CD14-positive monocyte (primary cell): ENCODE results near the gene VSIG8. TPM values are rescaled to one million over a fixed set of nuclear protein-coding genes. Genes with fewer than 3 reads are reported as not detected.

Source experiments
- DNase-seq, 3 donors: peaks; one replicate each; pipeline ENCODE4 v3.0.0-alpha.2; 2011 to 2022
- H2AFZ ChIP-seq: 2 replicates; pipeline ENCODE4 v1.6.0; 2012; ENCODE audit warnings: mild to moderate bottlenecking, low read depth, low read length, inconsistent platforms; ENCODE audit not compliant: insufficient read depth, poor library complexity, severe bottlenecking
- H3K27ac ChIP-seq, 2 donors: 1 replicate in 1 of 2; 2 replicates in 1 of 2; pipeline ENCODE4 v1.5.1; 2012 to 2013; ENCODE audit warnings: low read length in 2 of 2, control low read depth in 1 of 2, inconsistent platforms in 1 of 2, low read depth in 1 of 2, mild to moderate bottlenecking in 1 of 2
- H3K27me3 ChIP-seq, 2 donors: one replicate each; pipeline versions ENCODE4 v1.6.0 to v1.6.1; 2011 to 2013; ENCODE audit warnings: low read length in 2 of 2; ENCODE audit not compliant: control insufficient read depth in 2 of 2, insufficient read depth in 2 of 2
- H3K36me3 ChIP-seq, 2 donors: replicated peaks in 1 of 2; 1 replicate in 1 of 2; 2 replicates in 1 of 2; pipeline versions ENCODE4 v1.5.1 to v1.6.1; 2012 to 2013; ENCODE audit warnings: low read length in 2 of 2, control low read depth in 1 of 2, inconsistent platforms in 1 of 2, mild to moderate bottlenecking in 1 of 2; ENCODE audit not compliant: insufficient read depth in 2 of 2, control insufficient read depth in 1 of 2
- H3K4me1 ChIP-seq, 2 donors: 1 replicate in 1 of 2; 2 replicates in 1 of 2; pipeline versions ENCODE4 v1.5.1 to v1.6.1; 2012 to 2013; ENCODE audit warnings: low read length in 2 of 2, control low read depth in 1 of 2, inconsistent platforms in 1 of 2, mild to moderate bottlenecking in 1 of 2, moderate library complexity in 1 of 2; ENCODE audit not compliant: insufficient read depth in 2 of 2, control insufficient read depth in 1 of 2
- H3K4me2 ChIP-seq: replicated peaks from 2 replicates; pipeline ENCODE3; 2012; ENCODE audit warnings: low read length, moderate library complexity, mild to moderate bottlenecking; ENCODE audit not compliant: poor library complexity, severe bottlenecking; ENCODE audit errors: extremely low read depth
- H3K4me3 ChIP-seq, 3 experiments: fragments of 200-600 bp in 1 of 3; sonication (generic) in 1 of 3; replicated peaks in 1 of 3; 1 replicate in 2 of 3; 2 replicates in 1 of 3; pipeline ENCODE4 v1.5.1; 2011 to 2013; ENCODE audit warnings: low read length in 3 of 3, mild to moderate bottlenecking in 3 of 3, control low read depth in 2 of 3, low read depth in 2 of 3, inconsistent platforms in 1 of 3, moderate library complexity in 1 of 3
- H3K79me2 ChIP-seq: 2 replicates; pipeline ENCODE4 v1.6.0; 2012; ENCODE audit warnings: mild to moderate bottlenecking, control low read depth, inconsistent platforms, low read length, moderate library complexity; ENCODE audit not compliant: insufficient read depth
- H3K9ac ChIP-seq: 2 replicates; pipeline ENCODE4 v1.6.0; 2017; ENCODE audit warnings: low read length, mild to moderate bottlenecking; ENCODE audit not compliant: insufficient read depth, poor library complexity, severe bottlenecking
- H3K9me3 ChIP-seq, 2 donors: replicated peaks in 1 of 2; 1 replicate in 1 of 2; 2 replicates in 1 of 2; pipeline versions ENCODE4 v1.5.1 to v1.6.1; 2012 to 2013; ENCODE audit warnings: low read length in 2 of 2, control low read depth in 1 of 2; ENCODE audit not compliant: control insufficient read depth in 1 of 2, insufficient read depth in 1 of 2
- H4K20me1 ChIP-seq: 2 replicates; pipeline ENCODE4 v1.6.0; 2012; ENCODE audit warnings: mild to moderate bottlenecking, low read length, control low read depth, moderate library complexity; ENCODE audit not compliant: insufficient read depth
- H3K27ac Mint-ChIP-seq, 7 donors: one replicate each; pipeline ENCODE4 v1.8.0; 2020; ENCODE audit warnings: mild to moderate bottlenecking in 7 of 7, mixed read lengths in 7 of 7, moderate library complexity in 6 of 7, inconsistent platforms in 2 of 7
- H3K27me3 Mint-ChIP-seq, 3 donors: one replicate each; pipeline ENCODE4 v1.8.0; 2021 to 2022; ENCODE audit warnings: low read depth in 3 of 3, mild to moderate bottlenecking in 3 of 3, mixed read lengths in 3 of 3, moderate library complexity in 3 of 3, inconsistent platforms in 1 of 3
- H3K36me3 Mint-ChIP-seq, 2 donors: one replicate each; pipeline ENCODE4 v1.8.0; 2020; ENCODE audit warnings: mixed read lengths in 2 of 2, inconsistent platforms in 1 of 2, mild to moderate bottlenecking in 1 of 2
- H3K4me1 Mint-ChIP-seq: one replicate; pipeline ENCODE4 v1.8.0; 2020; ENCODE audit warnings: mild to moderate bottlenecking, mixed read lengths
- H3K4me3 Mint-ChIP-seq, 2 donors: one replicate each; pipeline ENCODE4 v1.8.0; 2020; ENCODE audit warnings: mild to moderate bottlenecking in 2 of 2, mixed read lengths in 2 of 2, moderate library complexity in 1 of 2
- H3K9me3 Mint-ChIP-seq, 7 donors: one replicate each; pipeline ENCODE4 v1.8.0; 2020 to 2022; ENCODE audit warnings: mixed read lengths in 7 of 7, mild to moderate bottlenecking in 6 of 7, moderate library complexity in 6 of 7, inconsistent platforms in 2 of 7
- CTCF ChIP-seq: fragments of 200-600 bp; IDR thresholded peaks from one replicate; pipeline ENCODE4 v1.8.0; 2022; ENCODE audit warnings: antibody characterized with exemption, mild to moderate bottlenecking
- WGBS: methylation state at CpG from one replicate; pipeline ENCODE4 v1.1.5; 2013; ENCODE audit warnings: missing lambda C conversion rate; ENCODE audit not compliant: insufficient coverage; 5-methylcytosine and 5-hydroxymethylcytosine counted together
- intact Hi-C, 2 donors: fragments of 100-400 bp; cut with micrococcal nuclease; formaldehyde crosslinking; loops; one replicate each; pipeline versions ENCODE4 v1.15.0 to v1.15.1; 2023
- polyA plus RNA-seq, 3 donors: library from polyadenylated mRNA; depleted of rRNA in 1 of 3; unstranded in 2 of 3; stranded (reverse) in 1 of 3; fragments of 300-500 nt in 2 of 3; fragments of >200 nt in 1 of 3; fragmentation: Illumina TruSeq in 2 of 3; gene quantifications; 1 replicate in 2 of 3; 2 replicates in 1 of 3; pipeline ENCODE4 v1.2.3, GENCODE V29; 2012 to 2021

The VSIG8 gene
- polyA plus RNA-seq, 3 donors, result 0.04 TPM; not detected in 2

GRCh38 chr1:159880430-159880829, 18.0 kb upstream of the VSIG8 start:
- Histone ChIP-seq H2AFZ (no peak overlapping the region), H3K4me2 (peak overlapping the region; percentile 48), H3K4me3 (peak overlapping the region in 1 of 3 experiments; percentile 35), H3K4me1 (peaks cover 44 to 45% of the 10 kb centered on the region in 2 donors), H3K79me2 (no peaks in the 10 kb centered on the region), H3K9ac (no peak overlapping the region), H4K20me1 (no peaks in the 10 kb centered on the region), H3K27ac (peak overlapping the region in 1 of 2 donors; percentile 73), H3K36me3 (no peaks in the 10 kb centered on the region), H3K9me3 (no peaks in the 10 kb centered on the region), H3K27me3 (no peaks in the 10 kb centered on the region)
- DNase-seq, result peak in 2 of 3 donors; percentile 32 to 37
- H3K9me3 Mint-ChIP-seq, result no peaks in the 10 kb centered on the region
- peaks cover 0 to 6% (median 0%) of the 10 kb centered on the region in 3 donors for H3K27me3 Mint-ChIP-seq
- 33% methylated on average over 3 of the region's 3 CpGs for WGBS
- H3K4me1 Mint-ChIP-seq, result peaks cover 2% of the 10 kb centered on the region
- H3K27ac Mint-ChIP-seq, result no peak overlapping the region
- intact Hi-C loops, result no loop called here
- no peak for TF ChIP-seq CTCF
- H3K4me3 Mint-ChIP-seq, result no peak overlapping the region
- no peaks in the 10 kb centered on the region for H3K36me3 Mint-ChIP-seq

GRCh38 chr1:159879977-159880376, 17.5 kb upstream of the VSIG8 start:
- Histone ChIP-seq H4K20me1 (no peaks in the 10 kb centered on the region), H3K27ac (peak overlapping the region in 1 of 2 donors; percentile 73), H3K4me3 (peak overlapping the region in 1 of 3 experiments; percentile 35), H3K27me3 (no peaks in the 10 kb centered on the region), H3K9me3 (no peaks in the 10 kb centered on the region), H3K36me3 (no peaks in the 10 kb centered on the region), H3K4me1 (peaks cover 44 to 45% of the 10 kb centered on the region in 2 donors), H3K79me2 (no peaks in the 10 kb centered on the region), H2AFZ (no peak overlapping the region), H3K4me2 (peak overlapping the region; percentile 48), H3K9ac (no peak overlapping the region)
- intact Hi-C loops, result no loop called here
- no peak overlapping the region for H3K4me3 Mint-ChIP-seq
- WGBS, result no CpG with 5 or more reads among the region's 4 CpGs
- peaks cover 2% of the 10 kb centered on the region for H3K4me1 Mint-ChIP-seq
- DNase-seq, result peak; percentile 74 to 88 (median 84)
- H3K9me3 Mint-ChIP-seq, result no peaks in the 10 kb centered on the region
- H3K36me3 Mint-ChIP-seq, result no peaks in the 10 kb centered on the region
- H3K27ac Mint-ChIP-seq, result no peak overlapping the region
- H3K27me3 Mint-ChIP-seq, result peaks cover 0 to 6% (median 2%) of the 10 kb centered on the region in 3 donors
- TF ChIP-seq CTCF, result no peak
